Gastrocnemius medialis (tissue), 4 donors: ENCODE results near the gene RAD51B. TPM values are rescaled to one million over a fixed set of nuclear protein-coding genes. Genes with fewer than 3 reads are reported as not detected.

Experiments
- ATAC-seq, 2 donors: fragments of 150-250 bp; one replicate each; pipeline ENCODE4 v1.9.1; 2016
- DNase-seq, 2 donors: peaks; one replicate each; pipeline ENCODE4 v3.0.0-alpha.2; 2019
- H3K27ac ChIP-seq, 4 donors: fragments of 200-600 bp; sonication (generic); 1 replicate in 1 of 4; 2 replicates in 3 of 4; pipeline ENCODE4 v1.5.1; 2016 to 2018; ENCODE audit warnings: mild to moderate bottlenecking in 2 of 4, moderate library complexity in 1 of 4
- H3K27me3 ChIP-seq, 3 donors: fragments of 200-600 bp; sonication (generic) in 2 of 3; 1 replicate in 1 of 3; 2 replicates in 2 of 3; pipeline versions ENCODE4 v1.5.1 to v1.6.0; 2016 to 2019; ENCODE audit warnings: mild to moderate bottlenecking in 1 of 3, moderate library complexity in 1 of 3
- H3K36me3 ChIP-seq, 2 donors: fragments of 200-600 bp; sonication (generic) in 1 of 2; one replicate each; pipeline ENCODE4 v1.5.1; 2017 to 2018
- H3K4me1 ChIP-seq, 2 donors: fragments of 200-600 bp; sonication (generic) in 1 of 2; one replicate each; pipeline ENCODE4 v1.5.1; 2016 to 2017; ENCODE audit warnings: mild to moderate bottlenecking in 2 of 2
- H3K4me3 ChIP-seq, 4 donors: fragments of 200-600 bp; sonication (generic) in 3 of 4; 1 replicate in 1 of 4; 2 replicates in 3 of 4; pipeline ENCODE4 v1.5.1; 2016 to 2019; ENCODE audit warnings: mild to moderate bottlenecking in 2 of 4
- H3K9me3 ChIP-seq, 3 donors: fragments of 200-600 bp; sonication (generic) in 2 of 3; 1 replicate in 1 of 3; 2 replicates in 2 of 3; pipeline ENCODE4 v1.5.1; 2016 to 2019
- POLR2A ChIP-seq, 2 donors: fragments of 450-650 bp; IDR thresholded peaks; one replicate each; pipeline ENCODE4 v1.6.1; 2017; ENCODE audit warnings: antibody characterized with exemption in 2 of 2, mild to moderate bottlenecking in 2 of 2, moderate library complexity in 2 of 2
- in situ Hi-C, 4 donors: fragments of 200-750 bp; cut with MboI; loops; one replicate each; pipeline versions ENCODE4 v1.15.0 to v1.8.0; 2017; ENCODE audit warnings: low sequenced_read_pairs in 4 of 4
- intact Hi-C: fragments of 100-400 bp; cut with DNase I; formaldehyde crosslinking; loops from one replicate; pipeline ENCODE4 v1.15.1; 2023; ENCODE audit warnings: low total_unique reads
- total RNA-seq, 4 donors: library from RNA; depleted of rRNA; stranded (reverse); fragments of >200 nt; gene quantifications; one replicate each; pipeline versions ENCODE4 v1.1.0 to v1.2.3, GENCODE V29; 2016
- TF ChIP-seq, protein P1 (sequence below), 5 experiments: fragments of 450-650 bp in 3 of 5; fragments of 200-600 bp in 2 of 5; sonication (generic) in 2 of 5; IDR thresholded peaks in 4 of 5; conservative IDR thresholded peaks in 1 of 5; 1 replicate in 4 of 5; 2 replicates in 1 of 5; pipeline ENCODE4 v1.5.1; 2016 to 2019; ENCODE audit warnings: antibody characterized with exemption in 5 of 5, mild to moderate bottlenecking in 3 of 5, moderate library complexity in 3 of 5

RAD51B gene
- total RNA-seq, 4 donors from 2014 or later: 1.6 to 3.3 (median 2.4) TPM

DNA sequence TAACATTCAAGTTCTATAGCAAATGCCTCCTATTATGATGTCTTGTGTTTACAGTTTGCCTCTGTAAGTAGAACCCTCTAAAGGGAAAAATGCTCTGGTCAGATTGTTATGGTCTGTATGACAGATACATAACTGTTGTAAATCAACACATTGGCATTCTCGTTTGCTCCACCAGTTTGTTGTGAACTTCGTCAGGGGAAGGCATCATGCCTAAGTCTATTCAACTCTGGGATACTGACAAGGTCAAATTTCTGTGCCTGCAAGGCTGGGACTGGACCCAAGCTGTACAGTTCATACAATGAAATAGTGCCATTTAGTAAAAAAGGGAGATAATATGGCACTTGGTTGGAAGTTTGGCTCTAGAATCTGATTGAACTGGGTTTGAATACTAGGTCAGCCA is 392.3 kb downstream of the RAD51B start:
- intact Hi-C loops: no loop called here
- H3K27ac ChIP-seq: peak overlapping the region in 2 of 4 donors; percentile 66 to 67
- DNase-seq: no peak
- no peak overlapping the region for H3K4me3 ChIP-seq
- peaks cover 25 to 40% of the 10 kb centered on the region in 2 donors for H3K4me1 ChIP-seq
- in situ Hi-C loops: no loop called here
- ATAC-seq: no peak
- TF ChIP-seq, protein P1, sequence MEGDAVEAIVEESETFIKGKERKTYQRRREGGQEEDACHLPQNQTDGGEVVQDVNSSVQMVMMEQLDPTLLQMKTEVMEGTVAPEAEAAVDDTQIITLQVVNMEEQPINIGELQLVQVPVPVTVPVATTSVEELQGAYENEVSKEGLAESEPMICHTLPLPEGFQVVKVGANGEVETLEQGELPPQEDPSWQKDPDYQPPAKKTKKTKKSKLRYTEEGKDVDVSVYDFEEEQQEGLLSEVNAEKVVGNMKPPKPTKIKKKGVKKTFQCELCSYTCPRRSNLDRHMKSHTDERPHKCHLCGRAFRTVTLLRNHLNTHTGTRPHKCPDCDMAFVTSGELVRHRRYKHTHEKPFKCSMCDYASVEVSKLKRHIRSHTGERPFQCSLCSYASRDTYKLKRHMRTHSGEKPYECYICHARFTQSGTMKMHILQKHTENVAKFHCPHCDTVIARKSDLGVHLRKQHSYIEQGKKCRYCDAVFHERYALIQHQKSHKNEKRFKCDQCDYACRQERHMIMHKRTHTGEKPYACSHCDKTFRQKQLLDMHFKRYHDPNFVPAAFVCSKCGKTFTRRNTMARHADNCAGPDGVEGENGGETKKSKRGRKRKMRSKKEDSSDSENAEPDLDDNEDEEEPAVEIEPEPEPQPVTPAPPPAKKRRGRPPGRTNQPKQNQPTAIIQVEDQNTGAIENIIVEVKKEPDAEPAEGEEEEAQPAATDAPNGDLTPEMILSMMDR (IDR thresholded peaks at IDR 0.05 in 4 of 5, conservative IDR thresholded peaks at IDR 0.05 in 1 of 5): no peak
- no peak for TF ChIP-seq POLR2A (IDR thresholded peaks at IDR 0.05)
- no peaks in the 10 kb centered on the region for H3K9me3 ChIP-seq
- no peaks in the 10 kb centered on the region for H3K36me3 ChIP-seq
- no peaks in the 10 kb centered on the region for H3K27me3 ChIP-seq

DNA sequence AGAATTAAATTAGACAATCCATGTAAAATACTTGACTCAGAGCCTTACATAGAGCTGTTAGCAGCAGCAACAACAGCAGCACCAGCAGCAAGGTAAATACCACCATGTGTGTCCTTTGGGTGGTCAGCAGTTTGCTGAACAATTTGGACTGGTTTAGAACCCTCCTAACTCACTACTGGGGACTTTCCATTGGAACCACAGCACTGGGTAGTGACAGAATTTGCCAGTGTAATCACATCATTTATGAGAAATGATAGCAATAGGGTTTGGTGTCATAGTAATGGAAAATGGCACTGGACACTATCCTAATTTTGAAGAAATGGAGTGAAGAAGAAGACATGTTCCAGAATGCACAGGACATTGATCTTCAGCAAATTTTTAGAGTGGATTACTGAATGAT is 392.8 kb downstream of the RAD51B start:
- Histone ChIP-seq H3K4me1 (peaks cover 25 to 40% of the 10 kb centered on the region in 2 donors), H3K27me3 (no peaks in the 10 kb centered on the region), H3K27ac (no peak overlapping the region), H3K4me3 (no peak overlapping the region), H3K9me3 (no peaks in the 10 kb centered on the region), H3K36me3 (no peaks in the 10 kb centered on the region)
- intact Hi-C loops (no loop called here), in situ Hi-C loops (no loop called here)
- TF ChIP-seq, protein P1 (IDR thresholded peaks at IDR 0.05 in 4 of 5, conservative IDR thresholded peaks at IDR 0.05 in 1 of 5): no peak
- TF ChIP-seq POLR2A (IDR thresholded peaks at IDR 0.05): no peak
- ATAC-seq: no peak
- no peak for DNase-seq

DNA sequence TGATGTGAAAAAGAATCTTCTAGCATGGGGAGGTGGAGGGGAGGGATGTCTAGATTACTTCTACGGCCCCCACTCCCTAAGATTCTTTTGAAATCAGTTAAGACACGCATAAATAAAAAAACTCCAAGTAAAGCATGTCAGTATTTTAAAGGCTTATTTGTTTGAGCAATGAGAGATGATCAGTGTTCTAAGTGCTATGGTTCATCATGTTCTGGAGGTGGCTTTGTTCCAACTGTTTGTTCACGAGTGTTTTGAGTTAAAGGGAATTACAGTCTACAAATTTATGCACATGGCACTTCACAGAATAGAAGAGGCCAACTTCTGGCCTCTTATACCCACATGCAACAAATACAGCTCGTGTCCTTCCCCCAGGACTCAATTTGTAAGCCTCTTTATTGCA is 394.9 kb downstream of the RAD51B start:
- no peak for DNase-seq
- no peaks in the 10 kb centered on the region for H3K9me3 ChIP-seq
- no peaks in the 10 kb centered on the region for H3K36me3 ChIP-seq
- TF ChIP-seq, protein P1 (IDR thresholded peaks at IDR 0.05 in 4 of 5, conservative IDR thresholded peaks at IDR 0.05 in 1 of 5): no peak
- ATAC-seq: peak in 1 of 2 donors; percentile 19
- no peaks in the 10 kb centered on the region for H3K27me3 ChIP-seq
- peak overlapping the region in 1 of 4 donors; percentile 57 for H3K27ac ChIP-seq
- H3K4me1 ChIP-seq: peaks cover 20 to 33% of the 10 kb centered on the region in 2 donors
- in situ Hi-C loops (no loop called here), intact Hi-C loops (no loop called here)
- no peak overlapping the region for H3K4me3 ChIP-seq

DNA sequence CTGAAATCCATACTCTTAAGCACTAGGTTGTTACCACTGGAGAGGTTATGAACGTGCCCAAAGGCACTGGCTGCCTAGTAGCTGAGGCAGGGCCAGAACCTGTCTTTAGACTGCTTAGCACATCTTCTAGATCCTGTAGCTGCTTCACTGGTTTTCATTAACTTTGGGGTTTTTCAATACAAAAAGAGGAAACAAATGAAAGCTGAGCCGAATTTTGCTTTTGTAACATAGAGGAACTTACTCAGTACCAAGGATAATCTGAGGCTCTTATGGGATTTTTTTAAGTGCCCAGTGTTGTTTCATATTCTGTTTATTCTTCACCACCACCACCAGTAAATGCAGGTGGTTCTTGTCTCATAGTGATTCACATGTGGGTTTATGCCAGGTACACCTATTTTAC is 396.1 kb downstream of the RAD51B start:
- no peak for ATAC-seq
- H3K27me3 ChIP-seq: no peaks in the 10 kb centered on the region
- H3K27ac ChIP-seq: no peak overlapping the region
- H3K4me1 ChIP-seq: peaks cover 10 to 27% of the 10 kb centered on the region in 2 donors
- in situ Hi-C loops (no loop called here), intact Hi-C loops (no loop called here)
- H3K9me3 ChIP-seq: no peaks in the 10 kb centered on the region
- no peaks in the 10 kb centered on the region for H3K36me3 ChIP-seq
- no peak for TF ChIP-seq POLR2A (IDR thresholded peaks at IDR 0.05)
- TF ChIP-seq, protein P1 (IDR thresholded peaks at IDR 0.05 in 4 of 5, conservative IDR thresholded peaks at IDR 0.05 in 1 of 5): no peak
- DNase-seq: no peak
- no peak overlapping the region for H3K4me3 ChIP-seq

DNA sequence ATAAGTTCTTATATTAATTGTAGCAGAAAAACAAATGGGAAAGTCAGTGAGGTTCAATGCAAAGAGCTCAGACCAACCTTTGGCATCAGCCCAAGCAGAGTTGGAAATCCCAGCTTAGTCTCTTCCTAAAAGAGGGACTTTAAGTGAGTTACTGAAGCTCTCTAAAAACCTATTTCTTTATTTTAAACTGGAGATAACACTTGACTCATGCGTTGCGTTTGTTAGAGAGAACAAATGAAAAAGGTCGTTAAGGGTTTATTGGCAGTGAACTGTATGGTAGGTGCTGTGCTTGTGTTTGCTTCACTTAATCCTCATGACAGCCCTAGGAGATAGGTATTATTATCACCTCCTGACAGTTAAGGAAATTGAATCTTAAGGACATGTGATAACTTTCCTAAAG is 396.5 kb downstream of the RAD51B start:
- intact Hi-C loops: no loop called here
- ATAC-seq: no peak

More for the DNA sequence above, 396.5 kb downstream of the RAD51B start:
- no peaks in the 10 kb centered on the region for H3K36me3 ChIP-seq
- no peaks in the 10 kb centered on the region for H3K9me3 ChIP-seq
- no peak overlapping the region for H3K4me3 ChIP-seq
- no peak for TF ChIP-seq POLR2A (IDR thresholded peaks at IDR 0.05)
- TF ChIP-seq, protein P1 (IDR thresholded peaks at IDR 0.05 in 4 of 5, conservative IDR thresholded peaks at IDR 0.05 in 1 of 5): no peak
- H3K27me3 ChIP-seq: no peaks in the 10 kb centered on the region
- in situ Hi-C loops: no loop called here
- DNase-seq: no peak
- H3K27ac ChIP-seq: no peak overlapping the region
- peaks cover 8 to 23% of the 10 kb centered on the region in 2 donors for H3K4me1 ChIP-seq
